GM10266 (cell line): ENCODE measurements around the gene ACVR1B.

Experiments
- DNase-seq: peaks from one replicate; pipeline ENCODE4 v3.0.0; 2012; ENCODE audit errors: extremely low spot score
- TF ChIP-seq, protein P1 (sequence below): IDR thresholded peaks from 2 replicates; pipeline ENCODE4 v1.5.1; 2012; ENCODE audit warnings: mild to moderate bottlenecking, low read depth; ENCODE audit not compliant: control insufficient read depth, insufficient read depth; ENCODE audit errors: missing control alignments

Gene ACVR1B

DNA sequence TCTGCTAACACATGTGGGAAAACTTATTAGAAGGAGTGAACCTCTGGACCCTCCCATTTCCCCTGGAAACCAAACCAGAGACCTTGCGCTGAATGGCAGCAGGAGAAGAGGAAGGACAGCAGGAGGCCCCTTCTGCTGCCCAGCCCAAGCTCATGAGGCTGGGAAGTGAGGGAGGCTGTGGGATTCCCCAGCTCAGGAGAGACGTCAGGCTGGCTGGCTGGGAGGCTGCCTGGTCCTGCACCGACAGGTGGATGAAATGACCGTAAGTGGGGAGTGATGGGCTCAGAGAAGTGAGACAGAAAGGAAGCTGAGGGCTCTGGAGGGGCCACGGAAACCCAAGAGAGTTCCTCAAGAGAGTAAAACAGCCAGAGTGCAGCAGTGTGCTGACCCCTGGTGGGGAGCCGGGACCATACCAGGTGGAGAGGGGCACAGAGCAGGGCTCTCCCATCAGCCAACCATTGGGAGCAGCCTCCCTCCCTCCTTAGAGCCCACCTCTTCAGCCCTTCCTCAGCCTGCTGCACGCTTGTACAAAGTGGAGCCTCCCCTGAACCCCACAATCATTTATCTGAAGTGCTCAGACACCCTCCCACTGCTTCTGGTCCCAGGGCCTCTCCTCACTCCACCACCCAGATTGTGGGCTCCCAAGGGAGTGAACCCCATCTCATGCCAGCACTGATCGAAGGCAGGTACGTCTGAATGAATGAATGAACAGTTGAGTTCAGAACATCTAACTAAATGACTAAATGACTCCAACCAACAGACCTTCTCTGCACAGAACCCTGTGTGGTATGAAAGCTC, 69.2 kb downstream of the ACVR1B start:
- DNase-seq: peak; percentile 82
- TF ChIP-seq, protein P1, sequence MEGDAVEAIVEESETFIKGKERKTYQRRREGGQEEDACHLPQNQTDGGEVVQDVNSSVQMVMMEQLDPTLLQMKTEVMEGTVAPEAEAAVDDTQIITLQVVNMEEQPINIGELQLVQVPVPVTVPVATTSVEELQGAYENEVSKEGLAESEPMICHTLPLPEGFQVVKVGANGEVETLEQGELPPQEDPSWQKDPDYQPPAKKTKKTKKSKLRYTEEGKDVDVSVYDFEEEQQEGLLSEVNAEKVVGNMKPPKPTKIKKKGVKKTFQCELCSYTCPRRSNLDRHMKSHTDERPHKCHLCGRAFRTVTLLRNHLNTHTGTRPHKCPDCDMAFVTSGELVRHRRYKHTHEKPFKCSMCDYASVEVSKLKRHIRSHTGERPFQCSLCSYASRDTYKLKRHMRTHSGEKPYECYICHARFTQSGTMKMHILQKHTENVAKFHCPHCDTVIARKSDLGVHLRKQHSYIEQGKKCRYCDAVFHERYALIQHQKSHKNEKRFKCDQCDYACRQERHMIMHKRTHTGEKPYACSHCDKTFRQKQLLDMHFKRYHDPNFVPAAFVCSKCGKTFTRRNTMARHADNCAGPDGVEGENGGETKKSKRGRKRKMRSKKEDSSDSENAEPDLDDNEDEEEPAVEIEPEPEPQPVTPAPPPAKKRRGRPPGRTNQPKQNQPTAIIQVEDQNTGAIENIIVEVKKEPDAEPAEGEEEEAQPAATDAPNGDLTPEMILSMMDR: peak; percentile 78

DNA sequence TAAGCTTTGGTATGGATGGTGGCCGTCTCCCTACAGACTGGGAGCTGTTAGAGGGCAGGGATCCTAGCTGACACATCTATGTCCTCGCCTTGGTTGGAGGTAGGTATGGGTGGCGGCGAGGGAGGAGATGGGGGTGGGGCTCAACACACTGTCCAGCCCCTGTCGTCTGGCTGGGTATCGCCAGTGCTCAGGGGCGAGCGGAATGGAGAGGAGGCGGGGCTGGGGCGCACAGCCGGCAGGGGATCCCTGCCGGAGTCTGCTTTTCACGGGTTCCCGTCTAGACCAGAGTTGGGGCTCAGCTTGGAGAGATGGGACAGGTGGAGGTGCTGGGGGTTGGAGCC, 71.3 kb downstream of the ACVR1B start:
- TF ChIP-seq, protein P1: no peak

DNA sequence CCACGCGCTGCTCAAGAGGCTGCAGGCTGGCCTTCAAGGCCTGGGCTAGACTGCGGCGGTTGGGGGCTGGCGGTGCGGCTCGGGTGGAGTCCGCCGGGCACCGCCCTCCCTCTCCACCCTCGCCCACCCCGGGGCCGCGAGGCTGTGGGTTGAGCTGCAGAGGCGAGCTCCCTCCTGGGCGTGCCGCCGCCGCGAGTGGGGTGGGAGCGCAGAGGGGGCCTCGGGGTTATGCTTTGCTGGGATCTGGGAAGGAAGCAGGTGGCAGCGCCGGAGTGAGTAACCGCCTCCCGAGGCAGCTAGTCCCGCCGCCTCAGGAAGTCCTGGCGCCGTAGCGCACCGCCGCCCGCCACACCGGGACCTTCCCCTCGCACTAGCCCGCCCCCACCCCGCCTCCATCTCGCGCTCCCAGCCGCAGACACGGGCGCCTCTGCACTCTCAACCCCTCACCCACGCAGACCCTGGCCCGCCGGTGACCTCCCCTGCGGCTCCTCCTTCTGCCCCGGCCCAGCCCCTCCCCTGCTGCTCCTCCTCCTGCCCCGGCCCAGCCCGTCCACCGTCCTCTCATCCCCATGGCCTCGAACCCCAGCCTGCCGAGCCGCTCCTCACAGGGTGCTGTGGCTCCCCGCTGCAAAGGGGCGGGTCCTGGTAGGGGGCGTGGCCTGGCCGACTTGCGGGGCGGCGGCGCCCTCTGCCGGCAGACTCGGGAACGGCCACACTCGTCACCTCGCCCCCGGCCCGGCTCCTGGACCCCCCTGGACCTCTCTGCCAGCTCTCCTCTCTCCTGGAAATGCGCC, 71.9 kb downstream of the ACVR1B start:
- TF ChIP-seq, protein P1: peak; percentile 93
- peak; percentile 94 for DNase-seq

More for the DNA sequence above, 71.3 kb downstream of the ACVR1B start:
- DNase-seq: no peak

DNA sequence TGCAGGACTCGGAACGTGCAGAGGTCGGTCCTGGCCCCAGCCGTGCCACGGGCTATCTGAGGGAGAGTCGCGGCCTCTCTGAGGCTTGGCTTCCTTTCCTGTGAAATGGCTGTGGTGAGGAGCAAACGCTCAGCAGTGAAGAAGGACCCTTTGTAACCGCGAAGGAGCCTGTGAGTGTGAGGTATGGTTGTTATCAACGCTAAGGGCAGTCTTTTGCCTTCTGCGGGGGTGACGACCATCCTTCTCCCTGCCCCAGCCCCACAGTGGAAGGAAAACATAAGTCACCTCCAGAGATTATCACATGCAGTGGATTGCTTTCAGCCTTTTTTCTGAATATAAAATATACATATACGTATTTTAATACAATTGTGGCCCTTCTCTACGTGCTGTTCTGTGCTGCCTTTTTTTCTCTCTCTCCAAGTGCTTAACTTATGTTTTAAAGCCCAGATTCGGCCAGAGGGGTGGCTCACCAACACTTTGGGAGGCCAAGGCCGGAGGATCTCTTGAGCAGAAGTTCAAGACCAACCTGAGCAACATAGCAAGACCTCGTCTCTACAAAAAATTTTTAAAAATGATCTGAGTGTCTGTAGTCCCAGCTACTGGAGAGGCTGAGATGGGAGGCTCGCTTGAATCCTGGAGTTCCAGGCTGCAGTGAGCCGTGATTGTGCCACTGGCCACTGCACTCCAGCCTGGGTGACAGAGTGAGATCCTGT, 72.6 kb downstream of the ACVR1B start:
- no peak for DNase-seq
- TF ChIP-seq, protein P1: no peak

DNA sequence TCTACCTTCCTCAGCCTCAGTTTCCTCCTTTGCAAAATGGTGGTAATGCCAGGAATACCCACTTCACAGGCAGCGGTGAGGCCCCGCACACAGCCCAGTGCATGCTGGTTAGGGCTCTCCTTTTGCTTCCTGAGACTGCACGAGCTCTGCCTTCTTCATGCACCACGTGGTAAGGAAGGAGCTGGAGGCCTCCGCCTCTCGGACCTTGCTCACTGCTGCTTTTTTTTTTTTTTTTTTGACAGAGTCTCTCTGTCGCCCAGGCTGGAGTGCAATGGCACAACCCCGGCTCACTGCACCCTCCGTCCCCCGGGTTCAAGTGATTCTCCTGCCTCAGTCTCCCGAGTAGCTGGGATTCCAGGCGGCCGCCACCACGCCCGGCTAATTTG, 73.3 kb downstream of the ACVR1B start:
- no peak for DNase-seq
- TF ChIP-seq, protein P1: no peak

DNA sequence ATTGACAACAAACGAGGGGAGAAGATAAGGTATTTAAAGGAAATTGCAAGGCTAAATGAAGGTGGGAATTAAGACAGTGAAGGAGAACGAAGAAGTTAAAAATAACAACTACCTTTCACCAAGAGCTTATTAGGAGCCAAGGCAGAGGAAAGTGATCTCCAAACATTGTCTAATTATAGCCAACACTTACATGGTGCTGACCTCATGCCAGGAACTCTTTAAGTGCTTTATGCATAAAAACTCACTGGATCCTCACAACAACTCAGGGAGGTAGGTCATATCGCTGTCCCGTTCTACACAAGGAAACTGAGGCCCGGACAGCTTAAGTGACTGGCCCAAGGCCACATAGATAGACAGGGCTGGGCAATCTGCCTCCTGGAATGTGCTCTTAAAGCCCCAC, 74.8 kb downstream of the ACVR1B start:
- TF ChIP-seq, protein P1: no peak
- DNase-seq: no peak
